Measurements from ENCODE around the gene ARL8B.
"Not testable (repeated sequence)": the region's sequence is repeated elsewhere in the genome, so short reads cannot be mapped to it uniquely, and the experiment has no call there.

ARL8B gene

GRCh38 chr3:5090197-5090596 lies 31.9 kb upstream of the ARL8B start:
- Histone ChIP-seq H3K9ac (ENCODE audit: low read length) (no peak overlapping the region), H3K36me3 (ENCODE audit: control insufficient read depth, insufficient read depth, low read length) (no peaks in the 10 kb centered on the region), H3K27ac (ENCODE audit: low read depth, low read length) (no peak overlapping the region), H3K4me3 (ENCODE audit: low read depth, low read length) (no peak overlapping the region), H3K4me1 (ENCODE audit: control insufficient read depth, insufficient read depth, low read length) (no peaks in the 10 kb centered on the region), H3K27me3 (ENCODE audit: control insufficient read depth, insufficient read depth, low read length) (peaks cover under 1% of the 10 kb centered on the region), H3K9me3 (ENCODE audit: control insufficient read depth, insufficient read depth, low read depth, low read length) (no peaks in the 10 kb centered on the region)

- Histone ChIP-seq H3K4me3 (ENCODE audit: low read depth, low read length) (no peak overlapping the region), H3K4me1 (ENCODE audit: control insufficient read depth, insufficient read depth, low read length) (peaks cover 3% of the 10 kb centered on the region; the same call in 1 of the 2 replicates), H3K9me3 (ENCODE audit: control insufficient read depth, insufficient read depth, low read depth, low read length) (no peaks in the 10 kb centered on the region), H3K27me3 (ENCODE audit: control insufficient read depth, insufficient read depth, low read length) (peaks cover 15% of the 10 kb centered on the region), H3K36me3 (ENCODE audit: control insufficient read depth, insufficient read depth, low read length) (no peaks in the 10 kb centered on the region), H3K27ac (ENCODE audit: low read depth, low read length) (no peak overlapping the region), H3K9ac (ENCODE audit: low read length) (no peak overlapping the region)
Measured at GRCh38 chr3:5092018-5092417, 30.1 kb upstream of the ARL8B start.

GRCh38 chr3:5093731-5094130 lies 28.4 kb upstream of the ARL8B start:
- no peaks in the 10 kb centered on the region for H3K9me3 ChIP-seq (ENCODE audit: control insufficient read depth, insufficient read depth, low read depth, low read length)
- H3K27ac ChIP-seq (ENCODE audit: low read depth, low read length): no peak overlapping the region
- H3K27me3 ChIP-seq (ENCODE audit: control insufficient read depth, insufficient read depth, low read length): peaks cover 26% of the 10 kb centered on the region
- peaks cover 3% of the 10 kb centered on the region; the same call in 1 of the 2 replicates for H3K4me1 ChIP-seq (ENCODE audit: control insufficient read depth, insufficient read depth, low read length)
- H3K36me3 ChIP-seq (ENCODE audit: control insufficient read depth, insufficient read depth, low read length): no peaks in the 10 kb centered on the region
- no peak overlapping the region for H3K4me3 ChIP-seq (ENCODE audit: low read depth, low read length)
- no peak overlapping the region for H3K9ac ChIP-seq (ENCODE audit: low read length)

GRCh38 chr3:5095886-5096285 lies 26.2 kb upstream of the ARL8B start:
- Histone ChIP-seq H3K27ac (ENCODE audit: low read depth, low read length) (no peak overlapping the region), H3K27me3 (ENCODE audit: control insufficient read depth, insufficient read depth, low read length) (peaks cover 29% of the 10 kb centered on the region), H3K36me3 (ENCODE audit: control insufficient read depth, insufficient read depth, low read length) (no peaks in the 10 kb centered on the region), H3K4me3 (ENCODE audit: low read depth, low read length) (peak overlapping the region; percentile 48), H3K9me3 (ENCODE audit: control insufficient read depth, insufficient read depth, low read depth, low read length) (no peaks in the 10 kb centered on the region), H3K9ac (ENCODE audit: low read length) (no peak overlapping the region), H3K4me1 (ENCODE audit: control insufficient read depth, insufficient read depth, low read length) (peaks cover 3% of the 10 kb centered on the region; the same call in 1 of the 2 replicates)

- Histone ChIP-seq H3K27me3 (ENCODE audit: control insufficient read depth, insufficient read depth, low read length) (peaks cover 29% of the 10 kb centered on the region), H3K9me3 (ENCODE audit: control insufficient read depth, insufficient read depth, low read depth, low read length) (no peaks in the 10 kb centered on the region), H3K4me3 (ENCODE audit: low read depth, low read length) (no peak overlapping the region), H3K36me3 (ENCODE audit: control insufficient read depth, insufficient read depth, low read length) (no peaks in the 10 kb centered on the region), H3K4me1 (ENCODE audit: control insufficient read depth, insufficient read depth, low read length) (peaks cover 3% of the 10 kb centered on the region; the same call in 1 of the 2 replicates), H3K27ac (ENCODE audit: low read depth, low read length) (no peak overlapping the region), H3K9ac (ENCODE audit: low read length) (no peak overlapping the region)
Measured at GRCh38 chr3:5096336-5097008, 25.6 kb upstream of the ARL8B start.

GRCh38 chr3:5098346-5098745 lies 23.7 kb upstream of the ARL8B start:
- peaks cover 29% of the 10 kb centered on the region for H3K27me3 ChIP-seq (ENCODE audit: control insufficient read depth, insufficient read depth, low read length)
- no peaks in the 10 kb centered on the region for H3K9me3 ChIP-seq (ENCODE audit: control insufficient read depth, insufficient read depth, low read depth, low read length)
- no peak overlapping the region for H3K9ac ChIP-seq (ENCODE audit: low read length)
- no peaks in the 10 kb centered on the region for H3K36me3 ChIP-seq (ENCODE audit: control insufficient read depth, insufficient read depth, low read length)
- no peak overlapping the region for H3K4me3 ChIP-seq (ENCODE audit: low read depth, low read length)
- H3K4me1 ChIP-seq (ENCODE audit: control insufficient read depth, insufficient read depth, low read length): peaks cover 3% of the 10 kb centered on the region; the same call in 1 of the 2 replicates
- no peak overlapping the region for H3K27ac ChIP-seq (ENCODE audit: low read depth, low read length)

- no peaks in the 10 kb centered on the region for H3K36me3 ChIP-seq (ENCODE audit: control insufficient read depth, insufficient read depth, low read length)
- no peaks in the 10 kb centered on the region for H3K4me1 ChIP-seq (ENCODE audit: control insufficient read depth, insufficient read depth, low read length)
- no peak overlapping the region for H3K9ac ChIP-seq (ENCODE audit: low read length)
Measured at GRCh38 chr3:5102532-5102931, 19.6 kb upstream of the ARL8B start.

GRCh38 chr3:5103743-5104142 lies 18.3 kb upstream of the ARL8B start:
- no peaks in the 10 kb centered on the region for H3K9me3 ChIP-seq (ENCODE audit: control insufficient read depth, insufficient read depth, low read depth, low read length)
- H3K4me3 ChIP-seq (ENCODE audit: low read depth, low read length): no peak overlapping the region
- peaks cover 2% of the 10 kb centered on the region; the same call in 1 of the 2 replicates for H3K27me3 ChIP-seq (ENCODE audit: control insufficient read depth, insufficient read depth, low read length)
- H3K36me3 ChIP-seq (ENCODE audit: control insufficient read depth, insufficient read depth, low read length): no peaks in the 10 kb centered on the region
- no peaks in the 10 kb centered on the region for H3K4me1 ChIP-seq (ENCODE audit: control insufficient read depth, insufficient read depth, low read length)
- no peak overlapping the region for H3K9ac ChIP-seq (ENCODE audit: low read length)
- H3K27ac ChIP-seq (ENCODE audit: low read depth, low read length): no peak overlapping the region

More at GRCh38 chr3:5102532-5102931, 19.6 kb upstream of the ARL8B start:
- H3K4me3 ChIP-seq (ENCODE audit: low read depth, low read length): no peak overlapping the region
- no peak overlapping the region for H3K27ac ChIP-seq (ENCODE audit: low read depth, low read length)
- no peaks in the 10 kb centered on the region for H3K9me3 ChIP-seq (ENCODE audit: control insufficient read depth, insufficient read depth, low read depth, low read length)
- H3K27me3 ChIP-seq (ENCODE audit: control insufficient read depth, insufficient read depth, low read length): peaks cover 9% of the 10 kb centered on the region; the same call in 1 of the 2 replicates

- Histone ChIP-seq H3K4me1 (ENCODE audit: control insufficient read depth, insufficient read depth, low read length) (no peaks in the 10 kb centered on the region), H3K36me3 (ENCODE audit: control insufficient read depth, insufficient read depth, low read length) (no peaks in the 10 kb centered on the region), H3K27ac (ENCODE audit: low read depth, low read length) (no peak overlapping the region), H3K9ac (ENCODE audit: low read length) (no peak overlapping the region), H3K4me3 (ENCODE audit: low read depth, low read length) (no peak overlapping the region), H3K27me3 (ENCODE audit: control insufficient read depth, insufficient read depth, low read length) (no peaks in the 10 kb centered on the region), H3K9me3 (ENCODE audit: control insufficient read depth, insufficient read depth, low read depth, low read length) (no peaks in the 10 kb centered on the region)
Measured at GRCh38 chr3:5105050-5105449, 17.0 kb upstream of the ARL8B start.

- not testable (repeated sequence) for H3K27me3 ChIP-seq (ENCODE audit: control insufficient read depth, insufficient read depth, low read length); H3K36me3 ChIP-seq (ENCODE audit: control insufficient read depth, insufficient read depth, low read length); H3K9ac ChIP-seq (ENCODE audit: low read length); H3K4me3 ChIP-seq (ENCODE audit: low read depth, low read length); H3K4me1 ChIP-seq (ENCODE audit: control insufficient read depth, insufficient read depth, low read length); H3K27ac ChIP-seq (ENCODE audit: low read depth, low read length); H3K9me3 ChIP-seq (ENCODE audit: control insufficient read depth, insufficient read depth, low read depth, low read length)
Measured at GRCh38 chr3:5106371-5106770, 15.7 kb upstream of the ARL8B start.

- H3K9ac ChIP-seq (ENCODE audit: low read length); H3K9me3 ChIP-seq (ENCODE audit: control insufficient read depth, insufficient read depth, low read depth, low read length); H3K27ac ChIP-seq (ENCODE audit: low read depth, low read length); H3K4me3 ChIP-seq (ENCODE audit: low read depth, low read length); H3K4me1 ChIP-seq (ENCODE audit: control insufficient read depth, insufficient read depth, low read length); H3K36me3 ChIP-seq (ENCODE audit: control insufficient read depth, insufficient read depth, low read length); H3K27me3 ChIP-seq (ENCODE audit: control insufficient read depth, insufficient read depth, low read length): not testable (repeated sequence)
Measured at GRCh38 chr3:5106933-5107334, 15.2 kb upstream of the ARL8B start.

All from HUES6 (cell line).